Measurements from ENCODE around the gene ERC1.

- TF ChIP-seq CTCF (IDR thresholded peaks at IDR 0.05; ENCODE audit: poor library complexity) (no peak), EZH2phosphoT487 (IDR thresholded peaks at IDR 0.05; ENCODE audit: low read depth, severe bottlenecking, unreplicated experiment) (no peak), EZH2 (IDR thresholded peaks at IDR 0.05; ENCODE audit: borderline replicate concordance) (no peak)
Observed at GRCh38 chr12:1213205-1213604, 222.2 kb downstream of the ERC1 start.

All from hepatocyte (in vitro differentiated cells).